C4-2B (cell line): ENCODE results near the gene TSPAN11.
A peak's percentile ranks its signal among the peaks of the same experiment; 100 is the strongest.
"Not testable (repeated sequence)": the region's sequence is repeated elsewhere in the genome, so short reads cannot be mapped to it uniquely, and the experiment has no call there.

Source experiments
- H3K27ac ChIP-seq: fragments of 450-650 bp; 2 replicates; pipeline ENCODE4 v1.5.1; 2017
- ZFX ChIP-seq: fragments of 450-650 bp; IDR thresholded peaks from 2 replicates; pipeline ENCODE4 v1.6.1; 2017
- TF ChIP-seq, protein P1 (sequence below): fragments of 450-650 bp; conservative IDR thresholded peaks from 2 replicates; pipeline ENCODE4 v1.5.1; 2017; ENCODE audit warnings: mild to moderate bottlenecking

TSPAN11 gene

DNA sequence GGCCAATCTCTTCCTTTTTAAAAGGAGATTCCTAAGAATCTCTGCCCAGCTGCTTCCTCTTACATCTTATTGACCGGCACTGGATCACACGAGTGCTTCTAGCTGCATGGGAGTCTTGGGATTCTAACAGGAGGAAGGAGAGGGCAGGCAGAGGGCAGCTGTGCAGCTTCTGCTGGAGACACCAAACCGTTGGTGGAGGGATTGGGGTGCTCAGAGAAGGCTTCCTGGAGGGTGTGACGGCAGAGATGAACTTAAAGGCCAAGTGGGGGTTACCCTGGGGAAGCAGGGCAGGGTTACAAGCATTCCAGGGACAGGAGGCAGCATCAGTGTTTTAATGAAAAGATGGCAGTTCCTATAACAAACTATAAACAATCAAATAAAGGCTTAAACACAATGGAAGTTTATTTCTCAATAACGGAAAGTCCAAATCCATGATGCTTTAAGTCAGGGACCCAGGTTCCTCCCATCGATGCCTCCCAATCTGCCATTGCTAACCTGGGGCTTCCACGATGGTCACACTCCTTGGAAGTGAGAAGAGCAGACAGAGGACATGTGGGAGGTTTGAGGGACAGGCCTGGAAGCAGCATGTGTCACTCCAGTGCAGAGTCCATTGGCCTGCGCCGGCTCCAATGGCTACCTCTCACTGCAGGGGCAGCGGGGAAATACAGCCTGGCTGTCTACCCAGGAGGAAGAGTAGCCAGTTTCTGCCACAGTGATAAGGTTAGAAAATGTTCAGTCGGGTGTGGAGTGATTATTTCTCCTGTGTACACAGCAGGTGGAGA, 94.0 kb downstream of the TSPAN11 start:
- peak overlapping the region; percentile 87 for H3K27ac ChIP-seq
- no peak for TF ChIP-seq ZFX
- TF ChIP-seq, protein P1, sequence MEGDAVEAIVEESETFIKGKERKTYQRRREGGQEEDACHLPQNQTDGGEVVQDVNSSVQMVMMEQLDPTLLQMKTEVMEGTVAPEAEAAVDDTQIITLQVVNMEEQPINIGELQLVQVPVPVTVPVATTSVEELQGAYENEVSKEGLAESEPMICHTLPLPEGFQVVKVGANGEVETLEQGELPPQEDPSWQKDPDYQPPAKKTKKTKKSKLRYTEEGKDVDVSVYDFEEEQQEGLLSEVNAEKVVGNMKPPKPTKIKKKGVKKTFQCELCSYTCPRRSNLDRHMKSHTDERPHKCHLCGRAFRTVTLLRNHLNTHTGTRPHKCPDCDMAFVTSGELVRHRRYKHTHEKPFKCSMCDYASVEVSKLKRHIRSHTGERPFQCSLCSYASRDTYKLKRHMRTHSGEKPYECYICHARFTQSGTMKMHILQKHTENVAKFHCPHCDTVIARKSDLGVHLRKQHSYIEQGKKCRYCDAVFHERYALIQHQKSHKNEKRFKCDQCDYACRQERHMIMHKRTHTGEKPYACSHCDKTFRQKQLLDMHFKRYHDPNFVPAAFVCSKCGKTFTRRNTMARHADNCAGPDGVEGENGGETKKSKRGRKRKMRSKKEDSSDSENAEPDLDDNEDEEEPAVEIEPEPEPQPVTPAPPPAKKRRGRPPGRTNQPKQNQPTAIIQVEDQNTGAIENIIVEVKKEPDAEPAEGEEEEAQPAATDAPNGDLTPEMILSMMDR = no peak

DNA sequence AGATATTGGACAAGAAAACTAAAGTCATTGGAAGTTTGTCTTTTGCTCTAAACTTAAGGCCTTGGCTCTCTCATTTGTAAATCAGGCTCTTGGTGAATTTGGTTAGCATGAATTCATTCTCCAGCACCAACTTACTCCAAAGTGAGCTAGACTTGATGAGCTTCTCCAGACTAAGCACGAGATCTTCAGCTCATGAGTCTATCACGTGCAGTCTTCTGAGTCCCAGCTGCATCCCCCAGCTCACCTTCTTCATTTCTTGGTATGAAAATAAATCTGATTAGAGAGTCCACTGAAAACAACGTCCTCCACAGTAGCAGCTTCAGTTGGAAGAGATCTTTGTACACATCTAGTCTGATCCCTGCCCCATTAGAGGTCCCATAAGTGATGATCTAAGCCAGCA, 94.6 kb downstream of the TSPAN11 start:
- TF ChIP-seq ZFX = no peak
- TF ChIP-seq, protein P1 = no peak
- H3K27ac ChIP-seq = peak overlapping the region; percentile 87

DNA sequence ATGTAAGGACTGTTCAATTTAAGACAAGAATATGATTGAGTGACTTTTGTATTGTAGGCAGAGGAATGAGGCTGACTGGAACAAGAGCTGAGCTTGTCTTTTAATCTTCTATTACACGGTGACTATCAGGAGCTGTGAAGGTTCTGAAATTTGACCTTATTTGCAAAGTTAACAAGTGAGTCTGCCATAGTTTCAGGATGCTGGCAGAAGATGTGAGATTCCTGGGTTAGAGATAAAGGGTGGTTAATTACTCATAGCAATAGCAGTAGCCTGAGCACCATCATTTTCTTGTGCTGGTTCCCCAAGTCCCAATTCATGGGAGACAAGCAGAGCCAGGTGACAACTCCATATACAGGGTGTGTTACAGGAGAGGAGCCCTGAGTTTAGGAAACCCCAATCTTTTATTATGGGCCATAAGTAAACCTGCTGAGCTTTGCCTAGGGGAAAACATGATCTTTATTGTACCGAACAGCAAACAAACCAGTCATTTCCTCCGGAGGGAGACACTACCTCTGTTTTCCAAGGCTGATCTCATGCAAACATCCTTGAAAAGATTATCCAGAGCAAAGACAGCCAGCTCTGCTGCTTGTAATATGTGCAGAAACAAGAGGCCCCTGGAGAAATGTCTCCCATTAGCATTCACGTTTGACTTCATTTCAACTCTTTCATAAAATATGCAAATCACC, 95.4 kb downstream of the TSPAN11 start:
- no peak for TF ChIP-seq ZFX
- TF ChIP-seq, protein P1 = no peak; the same call in 1 of the 2 replicates
- H3K27ac ChIP-seq = peak overlapping the region; percentile 87; the same call in 1 of the 2 replicates

DNA sequence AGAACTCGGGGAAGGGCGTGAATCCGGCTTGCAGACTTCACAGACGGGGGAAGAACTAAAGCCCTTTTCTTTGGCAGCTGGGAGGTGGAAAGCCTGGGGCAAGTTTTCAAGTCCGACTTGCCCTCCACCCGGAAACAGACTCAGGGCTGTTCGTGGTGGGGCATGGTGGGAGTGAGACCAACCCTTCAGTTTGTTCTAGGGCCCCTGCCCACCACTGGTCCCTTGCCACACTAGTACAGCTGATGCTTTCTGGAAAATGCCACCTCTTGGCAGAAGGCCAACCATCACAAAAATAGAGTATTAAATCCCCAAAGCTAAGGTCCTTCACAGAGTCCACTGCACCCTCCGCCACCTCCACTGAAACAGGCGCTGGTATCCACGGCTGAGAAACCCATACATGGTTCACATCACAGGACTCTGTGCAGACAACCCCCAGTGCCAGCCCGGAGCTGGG, 96.8 kb downstream of the TSPAN11 start:
- TF ChIP-seq, protein P1 = no peak
- TF ChIP-seq ZFX = no peak
- peak overlapping the region; percentile 87 for H3K27ac ChIP-seq

DNA sequence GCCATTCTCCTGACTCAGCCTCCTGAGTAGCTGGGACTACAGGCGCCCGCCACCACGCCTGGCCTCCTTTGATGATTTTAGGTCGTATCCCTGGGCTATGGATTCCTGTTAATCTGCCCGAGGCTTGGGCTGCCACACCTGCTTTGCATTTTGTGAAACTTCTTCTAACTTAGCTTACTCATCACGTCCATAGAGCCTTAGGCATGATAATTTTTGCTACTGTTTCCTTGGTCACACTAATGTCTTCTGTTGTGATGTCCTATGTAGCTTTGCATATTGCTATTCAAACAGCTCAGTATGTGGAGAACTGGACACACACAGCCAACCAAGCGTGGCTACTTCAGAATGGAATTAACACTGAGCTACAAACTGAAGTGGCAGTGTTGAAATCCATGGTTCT, 99.7 kb downstream of the TSPAN11 start:
- TF ChIP-seq ZFX = no peak
- TF ChIP-seq, protein P1 = no peak
- no peak overlapping the region for H3K27ac ChIP-seq

DNA sequence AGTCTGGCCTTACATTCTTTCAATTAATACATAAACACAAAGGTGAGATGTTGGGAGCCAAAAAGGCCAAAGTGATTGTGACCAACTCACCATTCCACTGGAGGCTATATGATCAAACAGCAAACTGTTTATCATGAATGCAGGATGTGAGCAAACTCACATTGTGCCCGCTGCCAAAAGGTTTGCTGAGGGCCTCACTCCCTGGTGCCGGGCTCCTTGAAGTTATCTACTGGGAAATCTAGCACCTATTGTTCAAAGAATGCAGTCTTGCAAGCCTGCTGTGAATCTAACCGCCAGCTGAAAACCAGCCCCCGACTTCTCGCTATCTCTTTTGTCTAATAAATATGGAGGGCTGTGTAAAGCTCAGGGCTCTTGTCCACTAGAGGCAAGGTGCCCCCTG, 100.5 kb downstream of the TSPAN11 start:
- H3K27ac ChIP-seq = not testable (repeated sequence)

DNA sequence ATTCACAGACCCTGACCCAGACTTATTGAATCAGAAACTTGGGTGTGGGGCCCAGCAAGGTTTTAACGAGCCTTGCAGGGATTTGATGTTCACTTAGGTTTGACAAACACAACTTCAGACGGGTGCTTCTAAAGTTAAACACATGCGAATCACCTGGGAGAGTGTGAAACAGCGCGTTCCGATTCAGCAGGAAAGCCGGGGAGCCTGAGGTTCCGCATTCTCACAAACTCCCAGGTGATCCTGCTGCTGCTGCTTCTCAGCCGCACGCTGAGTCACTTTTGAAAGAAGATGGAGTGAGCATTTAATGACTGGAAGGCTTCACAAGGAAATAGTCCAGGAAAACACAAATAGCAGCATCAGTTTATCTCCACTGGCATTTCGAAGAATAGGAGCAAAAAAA, 102.9 kb downstream of the TSPAN11 start:
- no peak overlapping the region for H3K27ac ChIP-seq
- TF ChIP-seq, protein P1 = no peak
- no peak for TF ChIP-seq ZFX
